Caco-2 (cell line): ENCODE results near the gene RBM18. TPM values are rescaled to one million over a fixed set of nuclear protein-coding genes. Genes with fewer than 3 reads are reported as not detected.

Experiments used
- BruUV-seq: library from RNA; stranded (reverse); fragments of 400-500 nt; replicated peaks from 2 replicates; lab custom pipeline; 2021; lab: Mats Ljungman, UMichigan
- CTCF ChIA-PET: fragments of 300-600 bp; sonication (Branson Sonifier 250); formaldehyde crosslinking; loops from one replicate; lab custom pipeline; 2022; ENCODE audit warnings: antibody characterized with exemption; lab: Charles Lee
- POLR2A ChIA-PET: fragments of 300-600 bp; sonication (Branson Sonifier 250); formaldehyde crosslinking; loops from one replicate; lab custom pipeline; 2022; ENCODE audit warnings: antibody characterized with exemption; lab: Charles Lee
- DNase-seq, 2 experiments: peaks; one replicate each; pipeline versions ENCODE4 v3.0.0 to v3.0.0-alpha.2; 2020 to 2022
- H3K27me3 ChIP-seq: replicated peaks from 2 replicates; pipeline ENCODE4 v1.6.0; 2011; ENCODE audit warnings: low read length; ENCODE audit not compliant: control insufficient read depth, insufficient read depth
- H3K36me3 ChIP-seq: 2 replicates; pipeline ENCODE4 v1.5.1; 2011; ENCODE audit warnings: low read length; ENCODE audit not compliant: control insufficient read depth, insufficient read depth
- H3K4me1 ChIP-seq: fragments of 250-450 bp; sonication (Bioruptor Pico); 2 replicates; pipeline ENCODE4 v1.5.1; 2020; ENCODE audit warnings: mild to moderate bottlenecking
- H3K4me3 ChIP-seq: 2 replicates; pipeline ENCODE4 v1.5.1; 2011; ENCODE audit warnings: low read depth, mild to moderate bottlenecking, control low read depth, low read length
- H3K9me3 ChIP-seq: fragments of 250-450 bp; sonication (Bioruptor Pico); 2 replicates; pipeline ENCODE4 v1.5.1; 2020; ENCODE audit warnings: mild to moderate bottlenecking, moderate library complexity
- H3K27ac Mint-ChIP-seq: one replicate; pipeline ENCODE4 v1.8.0; 2022; ENCODE audit warnings: mixed read lengths; ENCODE audit not compliant: unreplicated experiment
- H3K27me3 Mint-ChIP-seq: one replicate; pipeline ENCODE4 v1.8.0; 2022; ENCODE audit warnings: mixed read lengths; ENCODE audit not compliant: insufficient read depth, unreplicated experiment
- H3K36me3 Mint-ChIP-seq: one replicate; pipeline ENCODE4 v1.8.0; 2022; ENCODE audit warnings: mild to moderate bottlenecking, mixed read lengths; ENCODE audit not compliant: insufficient read depth, unreplicated experiment
- H3K4me1 Mint-ChIP-seq: one replicate; pipeline ENCODE4 v1.8.0; 2022; ENCODE audit warnings: low read depth, mixed read lengths; ENCODE audit not compliant: unreplicated experiment
- H3K4me3 Mint-ChIP-seq: one replicate; pipeline ENCODE4 v1.8.0; 2022; ENCODE audit warnings: mild to moderate bottlenecking, moderate library complexity, mixed read lengths; ENCODE audit not compliant: unreplicated experiment
- H3K9me3 Mint-ChIP-seq: one replicate; pipeline ENCODE4 v1.8.0; 2022; ENCODE audit warnings: mixed read lengths; ENCODE audit not compliant: unreplicated experiment
- CTCF ChIP-seq, 2 experiments: fragments of 200-600 bp in 1 of 2; IDR thresholded peaks; 1 replicate in 1 of 2; 2 replicates in 1 of 2; pipeline versions ENCODE4 v1.5.1 to v1.8.0; 2011 to 2022; ENCODE audit warnings: antibody characterized with exemption in 1 of 2, control low read depth in 1 of 2, inconsistent platforms in 1 of 2, low read depth in 1 of 2, low read length in 1 of 2, mild to moderate bottlenecking in 1 of 2, moderate library complexity in 1 of 2; ENCODE audit not compliant: insufficient read depth in 1 of 2, severe bottlenecking in 1 of 2, unreplicated experiment in 1 of 2
- intact Hi-C: fragments of 100-400 bp; cut with micrococcal nuclease; formaldehyde crosslinking; loops from one replicate; pipeline ENCODE4 v1.10.0; 2022; ENCODE audit not compliant: unreplicated experiment
- total RNA-seq: library from RNA; stranded (reverse); gene quantifications from 2 replicates; pipeline ENCODE4 v1.2.3, GENCODE V29; 2022

Gene RBM18
- total RNA-seq, 1 experiment from 2014 or later = 20.6 TPM

GRCh38 chr9:122206118-122207046 lies 58.3 kb downstream of the RBM18 start:
- TF ChIP-seq CTCF (IDR thresholded peaks at IDR 0.05; ENCODE audit: insufficient read depth in 1 of 2, low read depth in 1 of 2, low read length in 1 of 2, severe bottlenecking in 1 of 2, unreplicated experiment in 1 of 2) = no peak
- no TSS peak for BruUV-seq
- ChIA-PET POLR2A (no interaction called here), CTCF (interaction anchor here (0.6 to 1.3 kb wide), 2 partner anchors 80 to 81 kb away, joined by 3 to 4 read pairs; no protein-coding TSS in a partner anchor)
- no peaks in the 10 kb centered on the region for H3K4me1 Mint-ChIP-seq
- H3K4me1 ChIP-seq = no peaks in the 10 kb centered on the region
- no peaks in the 10 kb centered on the region; the same call in 1 of the 2 replicates for H3K36me3 ChIP-seq
- H3K27me3 Mint-ChIP-seq = no peaks in the 10 kb centered on the region
- no peak overlapping the region for H3K4me3 Mint-ChIP-seq
- no peaks in the 10 kb centered on the region for H3K9me3 Mint-ChIP-seq
- no peak overlapping the region for H3K27ac Mint-ChIP-seq
- intact Hi-C loops = no loop called here
- H3K9me3 ChIP-seq = no peaks in the 10 kb centered on the region
- no peak overlapping the region for H3K4me3 ChIP-seq
- H3K27me3 ChIP-seq = no peaks in the 10 kb centered on the region
- no peaks in the 10 kb centered on the region for H3K36me3 Mint-ChIP-seq
- DNase-seq = no peak

- Mint-ChIP-seq H3K4me3 (no peak overlapping the region), H3K9me3 (no peaks in the 10 kb centered on the region), H3K27ac (no peak overlapping the region), H3K36me3 (no peaks in the 10 kb centered on the region), H3K4me1 (no peaks in the 10 kb centered on the region), H3K27me3 (no peaks in the 10 kb centered on the region)
- Histone ChIP-seq H3K4me3 (no peak overlapping the region), H3K4me1 (no peaks in the 10 kb centered on the region), H3K36me3 (no peaks in the 10 kb centered on the region; the same call in 1 of the 2 replicates), H3K27me3 (no peaks in the 10 kb centered on the region), H3K9me3 (no peaks in the 10 kb centered on the region)
- ChIA-PET POLR2A (no interaction called here), CTCF (no interaction called here)
- no peak for DNase-seq
- intact Hi-C loops = no loop called here
- BruUV-seq = no TSS peak
- TF ChIP-seq CTCF (IDR thresholded peaks at IDR 0.05; ENCODE audit: insufficient read depth in 1 of 2, low read depth in 1 of 2, low read length in 1 of 2, severe bottlenecking in 1 of 2, unreplicated experiment in 1 of 2) = no peak
Observed at GRCh38 chr9:122205176-122205575, 59.5 kb downstream of the RBM18 start.

- no peaks in the 10 kb centered on the region for H3K27me3 Mint-ChIP-seq
- Histone ChIP-seq H3K36me3 (no peaks in the 10 kb centered on the region; the same call in 1 of the 2 replicates), H3K4me3 (no peak overlapping the region), H3K9me3 (no peaks in the 10 kb centered on the region), H3K4me1 (no peaks in the 10 kb centered on the region), H3K27me3 (no peaks in the 10 kb centered on the region)
- H3K4me3 Mint-ChIP-seq = no peak overlapping the region
- intact Hi-C loops = no loop called here
- no TSS peak for BruUV-seq
- H3K27ac Mint-ChIP-seq = no peak overlapping the region
- CTCF ChIA-PET = no interaction called here
- no peaks in the 10 kb centered on the region for H3K9me3 Mint-ChIP-seq
- H3K36me3 Mint-ChIP-seq = no peaks in the 10 kb centered on the region
- DNase-seq = no peak
- TF ChIP-seq CTCF (IDR thresholded peaks at IDR 0.05; ENCODE audit: insufficient read depth in 1 of 2, low read depth in 1 of 2, low read length in 1 of 2, severe bottlenecking in 1 of 2, unreplicated experiment in 1 of 2) = no peak
- no peaks in the 10 kb centered on the region for H3K4me1 Mint-ChIP-seq
- POLR2A ChIA-PET = no interaction called here
Observed at GRCh38 chr9:122204491-122204890, 60.1 kb downstream of the RBM18 start.
